Left renal cortex interstitium (tissue), 4 donors: ENCODE data around the gene ALPK3. TPM values are rescaled to one million over a fixed set of nuclear protein-coding genes. Genes with fewer than 3 reads are reported as not detected.
A peak's percentile ranks its signal among the peaks of the same experiment; 100 is the strongest.

ENCODE experiments used
- DNase-seq, 4 donors: peaks; one replicate each; pipeline ENCODE4 v3.0.0-alpha.2; 2013; ENCODE audit warnings: low read depth in 4 of 4, low spot score in 2 of 4, missing footprints in 1 of 4
- polyA plus RNA-seq, 4 donors: library from polyadenylated mRNA; unstranded; fragments of 120-200 nt; gene quantifications; one replicate each; pipeline ENCODE4 v1.2.1, GENCODE V29; 2013; ENCODE audit not compliant: insufficient read length in 4 of 4

Gene ALPK3
- polyA plus RNA-seq, 4 donors: 13.3 to 21.0 (median 18.1) TPM

DNA sequence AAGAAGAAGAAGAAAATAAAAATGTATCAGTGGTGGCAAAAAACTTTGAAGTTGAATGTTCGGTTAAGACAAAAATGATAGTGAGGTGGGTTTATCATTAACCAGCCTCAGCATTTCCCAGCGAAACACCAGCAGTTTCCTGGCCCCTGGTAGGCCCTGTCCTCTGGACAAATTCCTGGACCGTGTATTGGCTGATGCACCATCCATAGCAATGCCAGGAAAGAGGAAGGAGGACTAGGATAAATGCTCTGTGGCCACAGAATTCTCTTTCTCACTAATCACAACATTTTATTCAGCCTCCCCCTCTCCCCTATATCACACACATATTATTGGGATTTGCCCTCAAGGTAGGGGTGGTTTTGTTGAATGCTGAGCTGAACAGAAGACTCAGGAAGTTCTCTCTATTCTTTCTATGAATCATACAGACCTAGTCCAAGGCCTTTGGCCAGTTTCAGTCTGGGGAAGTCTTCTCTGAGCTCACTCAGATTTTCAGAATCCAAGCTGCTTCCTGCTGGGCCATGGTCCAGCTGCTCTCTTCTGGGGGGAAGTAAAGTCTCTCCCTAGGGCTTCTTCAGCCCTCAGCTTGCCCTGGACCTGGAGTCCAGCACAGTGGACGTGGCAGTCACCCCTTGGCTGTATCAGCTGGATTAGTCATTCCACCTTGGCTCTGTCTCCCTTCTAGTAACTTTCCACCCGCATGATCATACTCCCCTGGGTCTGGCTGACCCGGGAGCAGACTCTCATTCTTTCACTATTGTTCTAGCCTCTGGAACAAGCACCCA, 94.9 kb downstream of the ALPK3 start:
- DNase-seq: no peak

DNA sequence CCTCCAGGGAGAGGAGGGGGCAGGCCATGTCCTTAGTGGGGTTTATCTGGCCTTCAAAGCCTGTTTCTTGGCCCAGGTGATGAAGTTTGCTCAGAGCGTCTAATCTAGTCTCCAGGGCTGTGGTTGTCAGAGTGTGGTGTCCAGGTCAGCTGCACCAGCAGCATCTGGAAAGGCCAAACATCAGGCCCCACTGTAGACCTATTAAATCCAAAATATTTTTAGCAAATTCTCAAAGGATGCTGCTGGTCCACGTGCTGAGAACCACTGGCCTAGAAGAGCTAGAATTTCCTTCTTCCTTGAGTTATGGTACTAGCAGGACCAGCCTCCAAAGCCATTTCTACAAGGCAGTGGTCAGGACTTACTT, 96.2 kb downstream of the ALPK3 start:
- no peak for DNase-seq

GRCh38 chr15:84914351-84914750, 97.2 kb downstream of the ALPK3 start:
- no peak for DNase-seq

- peak in 2 of 4 donors; percentile 61 to 74 for DNase-seq
These were observed 97.9 kb downstream of the ALPK3 start for GRCh38 chr15:84914909-84915605.

GRCh38 chr15:84915606-84915958, 98.4 kb downstream of the ALPK3 start:
- no peak for DNase-seq

GRCh38 chr15:84917452-84917851, 100.3 kb downstream of the ALPK3 start:
- no peak for DNase-seq

DNA sequence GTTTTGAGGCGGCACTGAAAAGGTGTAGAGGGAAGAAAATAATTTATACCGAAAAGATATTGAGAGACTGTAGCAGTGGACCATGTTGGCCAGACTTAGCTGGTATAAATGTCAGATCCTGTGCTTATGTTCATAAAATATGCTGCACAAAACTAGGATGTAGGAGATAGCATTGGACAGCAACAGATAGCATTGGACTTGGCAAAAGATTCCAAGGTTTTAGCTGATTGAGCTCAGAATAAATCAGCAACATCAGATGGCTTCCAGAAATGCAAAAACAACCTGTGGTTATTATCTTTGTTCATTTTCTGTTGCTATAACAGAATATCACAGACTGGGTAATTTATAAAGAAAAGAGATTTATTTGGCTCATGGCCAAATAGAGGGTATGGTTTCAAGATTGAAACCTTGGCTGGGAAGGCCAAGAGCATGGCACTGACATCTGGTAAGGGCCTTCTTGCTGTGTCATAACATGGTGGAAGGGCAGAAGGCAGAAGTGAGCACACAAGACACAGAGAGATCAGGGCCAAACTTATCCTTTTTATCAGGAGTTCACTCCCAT, 102.0 kb downstream of the ALPK3 start:
- DNase-seq: no peak

GRCh38 chr15:84921121-84921520, 104.0 kb downstream of the ALPK3 start:
- DNase-seq: no peak

- DNase-seq: no peak
These were observed 105.4 kb downstream of the ALPK3 start for GRCh38 chr15:84922530-84922929.

Other genes with a start within 250 kb of the ALPK3 start
- 10 to 100 TPM; 28.5 to 30.8 (median 30.4) TPM for gene ZSCAN2, start 216.3 kb upstream of the ALPK3 start, polyA plus RNA-seq
- gene WDR73, start 163.1 kb upstream of the ALPK3 start, polyA plus RNA-seq: 10 to 100 TPM; 34.9 to 57.4 (median 45.4) TPM
- gene NMB, start 159.2 kb upstream of the ALPK3 start, polyA plus RNA-seq: 1 to 10 TPM; 4.7 to 7.6 (median 5.8) TPM
- 100 to 1,000 TPM; 246 to 315 (median 274) TPM for gene SEC11A, start 101.2 kb upstream of the ALPK3 start, polyA plus RNA-seq
- gene ZNF592, start 68.8 kb upstream of the ALPK3 start, polyA plus RNA-seq: 10 to 100 TPM; 24.8 to 39.2 (median 30.6) TPM
- 1 to 10 TPM; 5.5 to 9.4 (median 6.1) TPM for gene SLC28A1, start 67.3 kb downstream of the ALPK3 start, polyA plus RNA-seq
- 10 to 100 TPM; 29.1 to 85.7 (median 49.8) TPM for gene PDE8A, start 164.5 kb downstream of the ALPK3 start, polyA plus RNA-seq